Lower lobe of right lung (tissue), 2 donors: ENCODE results near the gene FGGY. TPM values are rescaled to one million over a fixed set of nuclear protein-coding genes. Genes with fewer than 3 reads are reported as not detected.
"Not testable (repeated sequence)": the region's sequence is repeated elsewhere in the genome, so short reads cannot be mapped to it uniquely, and the experiment has no call there.

Experiments used
- ATAC-seq, 2 donors: fragments of 200-7000 bp; cut with Tn5 transposase; one replicate each; pipeline ENCODE4 v1.9.1; 2020 to 2022; ENCODE audit warnings: mild to moderate bottlenecking in 2 of 2, moderate library complexity in 2 of 2
- DNase-seq: peaks from one replicate; pipeline ENCODE4 v3.0.0-alpha.2; 2020
- H3K27ac ChIP-seq: fragments of 200-600 bp; one replicate; pipeline ENCODE4 v1.8.0; 2022
- H3K27me3 ChIP-seq: fragments of 200-600 bp; one replicate; pipeline ENCODE4 v1.8.0; 2022; ENCODE audit warnings: low read depth
- H3K36me3 ChIP-seq: fragments of 200-600 bp; one replicate; pipeline ENCODE4 v1.8.0; 2022; ENCODE audit warnings: mild to moderate bottlenecking
- H3K4me1 ChIP-seq: fragments of 200-600 bp; one replicate; pipeline ENCODE4 v1.8.0; 2022
- H3K4me3 ChIP-seq: fragments of 200-600 bp; one replicate; pipeline ENCODE4 v1.8.0; 2022; ENCODE audit warnings: mild to moderate bottlenecking
- H3K9me3 ChIP-seq: fragments of 200-600 bp; one replicate; pipeline ENCODE4 v1.8.0; 2022
- CTCF ChIP-seq: fragments of 200-600 bp; IDR thresholded peaks from one replicate; pipeline ENCODE4 v1.8.0; 2022; ENCODE audit warnings: antibody characterized with exemption, mild to moderate bottlenecking
- intact Hi-C: fragments of 100-400 bp; cut with DNase I; formaldehyde crosslinking; loops from one replicate; pipeline ENCODE4 v1.11.0; 2022
- total RNA-seq: library from RNA; stranded (reverse); fragmentation: NEBNext Ultra II Directional; extraction: Animal tissue kit (Norgen Biotek cat#: 25700); gene quantifications from one replicate; pipeline ENCODE4 v1.2.1, GENCODE V29; 2021
- donor health status: DM: no; HTN: yes; CAD: no; lungs with severe emphysema.

Gene FGGY
- total RNA-seq, 1 donor from 2014 or later = 31.4 TPM

- Histone ChIP-seq H3K36me3 (no peaks in the 10 kb centered on the region), H3K4me3 (no peak overlapping the region), H3K9me3 (no peaks in the 10 kb centered on the region), H3K27me3 (no peaks in the 10 kb centered on the region), H3K27ac (no peak overlapping the region), H3K4me1 (peaks cover 5% of the 10 kb centered on the region)
- DNase-seq (no peak), ATAC-seq (no peak)
- no peak for TF ChIP-seq CTCF
- intact Hi-C loops = no loop called here
Measured at GRCh38 chr1:59640851-59641250, 344.0 kb downstream of the FGGY start.

GRCh38 chr1:59641836-59642235, 344.9 kb downstream of the FGGY start:
- intact Hi-C loops = no loop called here

GRCh38 chr1:59643526-59643925, 346.6 kb downstream of the FGGY start:
- TF ChIP-seq CTCF = no peak

More at GRCh38 chr1:59641836-59642235, 344.9 kb downstream of the FGGY start:
- no peak for ATAC-seq
- Histone ChIP-seq H3K9me3 (no peaks in the 10 kb centered on the region), H3K4me1 (peaks cover 5% of the 10 kb centered on the region), H3K4me3 (no peak overlapping the region), H3K27me3 (no peaks in the 10 kb centered on the region), H3K36me3 (no peaks in the 10 kb centered on the region), H3K27ac (no peak overlapping the region)
- no peak for TF ChIP-seq CTCF
- no peak for DNase-seq

GRCh38 chr1:59645893-59646292, 349.0 kb downstream of the FGGY start:
- DNase-seq = no peak
- intact Hi-C loops = no loop called here
- H3K36me3 ChIP-seq = no peaks in the 10 kb centered on the region
- no peak overlapping the region for H3K4me3 ChIP-seq
- no peak overlapping the region for H3K27ac ChIP-seq
- H3K9me3 ChIP-seq = no peaks in the 10 kb centered on the region
- TF ChIP-seq CTCF = no peak
- H3K27me3 ChIP-seq = no peaks in the 10 kb centered on the region
- no peaks in the 10 kb centered on the region for H3K4me1 ChIP-seq
- no peak for ATAC-seq

More at GRCh38 chr1:59643526-59643925, 346.6 kb downstream of the FGGY start:
- no peaks in the 10 kb centered on the region for H3K9me3 ChIP-seq
- H3K4me3 ChIP-seq = no peak overlapping the region
- no peaks in the 10 kb centered on the region for H3K27me3 ChIP-seq
- H3K4me1 ChIP-seq = no peaks in the 10 kb centered on the region
- DNase-seq = no peak
- intact Hi-C loops = no loop called here
- ATAC-seq = no peak
- H3K36me3 ChIP-seq = no peaks in the 10 kb centered on the region
- H3K27ac ChIP-seq = no peak overlapping the region

- not testable (repeated sequence) for ATAC-seq
Measured at GRCh38 chr1:59653142-59653958, 356.5 kb downstream of the FGGY start.

GRCh38 chr1:59653968-59654367, 357.1 kb downstream of the FGGY start:
- DNase-seq (no peak), ATAC-seq (no peak)
- Histone ChIP-seq H3K36me3 (no peaks in the 10 kb centered on the region), H3K4me3 (no peak overlapping the region), H3K27ac (no peak overlapping the region), H3K4me1 (no peaks in the 10 kb centered on the region), H3K27me3 (no peaks in the 10 kb centered on the region), H3K9me3 (no peaks in the 10 kb centered on the region)
- intact Hi-C loops = no loop called here
- no peak for TF ChIP-seq CTCF

More at GRCh38 chr1:59653142-59653958, 356.5 kb downstream of the FGGY start:
- DNase-seq, H3K9me3 ChIP-seq, H3K27ac ChIP-seq, H3K36me3 ChIP-seq, intact Hi-C loops, H3K4me3 ChIP-seq, H3K4me1 ChIP-seq, H3K27me3 ChIP-seq: not testable (repeated sequence)
